HepG2 (cell line): ENCODE data around the gene TSPAN7. TPM values are rescaled to one million over a fixed set of nuclear protein-coding genes. Genes with fewer than 3 reads are reported as not detected.

Source experiments
- ATAC-seq: fragments of 200-7000 bp; cut with Tn5 transposase; 3 replicates; pipeline ENCODE4 v1.9.1; 2020; ENCODE audit warnings: mild to moderate bottlenecking, moderate library complexity
- BruUV-seq: library from RNA; stranded (reverse); fragments of 400-500 nt; replicated peaks from 2 replicates; lab custom pipeline; 2021; lab: Mats Ljungman, UMichigan
- CTCF ChIA-PET: fragments of 300-600 bp; formaldehyde crosslinking; extraction: SDS; loops from one replicate; lab custom pipeline; 2021; ENCODE audit warnings: low total read pairs, inconsistent platforms, low intra/inter-chr PET ratio; lab: Yijun Ruan, JAX
- POLR2A ChIA-PET: fragments of 350-600 bp; sonication (Branson Sonifier 250); formaldehyde crosslinking; loops from one replicate; lab custom pipeline; 2020; ENCODE audit warnings: antibody characterized with exemption, inconsistent platforms; lab: Yijun Ruan, JAX
- DNase-seq: peaks from one replicate; pipeline ENCODE4 v3.0.0-alpha.2; 2015; ENCODE audit warnings: low spot score
- FAIRE-seq: peaks from 3 replicates; lab custom pipeline; 2011; peaks lifted over from hg19 to GRCh38; lab: Jason Lieb, UNC
- H2AFZ ChIP-seq: one replicate; pipeline ENCODE4 v1.6.1; 2011; ENCODE audit warnings: low read length, inconsistent platforms
- H3K27ac ChIP-seq: fragments of 300-600 bp; 3 replicates; pipeline ENCODE4 v1.8.0; 2011; ENCODE audit warnings: mixed run types, mild to moderate bottlenecking, mixed read lengths, low read length, inconsistent platforms; ENCODE audit not compliant: insufficient read depth; ENCODE audit errors: extremely low read length
- H3K27me3 ChIP-seq, 2 experiments: fragments of 200-600 bp in 1 of 2; 2 replicates in 1 of 2; 3 replicates in 1 of 2; pipeline versions ENCODE4 v1.6.0 to v1.8.0; 2011; ENCODE audit warnings: low read length in 2 of 2, mild to moderate bottlenecking in 2 of 2, moderate library complexity in 2 of 2, inconsistent platforms in 1 of 2; ENCODE audit not compliant: insufficient read depth in 2 of 2, control insufficient read depth in 1 of 2
- H3K36me3 ChIP-seq, 2 experiments: fragments of 200-600 bp in 1 of 2; replicated peaks in 1 of 2; 2 replicates in 1 of 2; 3 replicates in 1 of 2; pipeline versions ENCODE4 v1.5.1 to v1.8.0; 2011; ENCODE audit warnings: low read length in 2 of 2, inconsistent platforms in 1 of 2; ENCODE audit not compliant: insufficient read depth in 2 of 2, control insufficient read depth in 1 of 2
- H3K4me1 ChIP-seq: 2 replicates; pipeline ENCODE4 v1.5.1; 2012; ENCODE audit warnings: low read length, inconsistent platforms; ENCODE audit not compliant: insufficient read depth
- H3K4me2 ChIP-seq: 2 replicates; pipeline ENCODE4 v1.6.0; 2011; ENCODE audit warnings: low read depth, low read length, inconsistent platforms
- H3K4me3 ChIP-seq, 3 experiments: fragments of 200-600 bp in 1 of 3; sonication (generic), shearing (Covaris generic) in 1 of 3; replicated peaks in 1 of 3; 2 replicates each; pipeline ENCODE4 v1.5.1; 2011 to 2016; ENCODE audit warnings: low read length in 3 of 3, inconsistent platforms in 2 of 3, low read depth in 2 of 3, mild to moderate bottlenecking in 2 of 3, control low read depth in 1 of 3, mixed read lengths in 1 of 3; ENCODE audit not compliant: insufficient read depth in 1 of 3
- H3K79me2 ChIP-seq: one replicate; pipeline ENCODE4 v1.6.1; 2011; ENCODE audit warnings: low read length, inconsistent platforms; ENCODE audit not compliant: insufficient read depth
- H3K9ac ChIP-seq: 2 replicates; pipeline ENCODE4 v1.6.0; 2011; ENCODE audit warnings: mild to moderate bottlenecking, low read depth, low read length, inconsistent platforms; ENCODE audit not compliant: insufficient read depth
- H3K9me3 ChIP-seq: 2 replicates; pipeline ENCODE4 v1.5.1; 2012; ENCODE audit warnings: mild to moderate bottlenecking, low read length
- H4K20me1 ChIP-seq: 2 replicates; pipeline ENCODE4 v1.6.0; 2011; ENCODE audit warnings: inconsistent platforms, mild to moderate bottlenecking, low read length, moderate library complexity; ENCODE audit not compliant: insufficient read depth
- CHD2 ChIP-seq: IDR thresholded peaks from 2 replicates; pipeline ENCODE4 v1.6.1; 2011; ENCODE audit warnings: low read depth, low read length, improper control_type of control experiment
- GTF3A ChIP-seq: sonication (generic); formaldehyde crosslinking; conservative IDR thresholded peaks from 2 replicates; pipeline ENCODE4 v1.4.0; 2020; ENCODE audit warnings: mild to moderate bottlenecking, missing genetic modification reagents
- HIVEP1 ChIP-seq: sonication (generic); formaldehyde crosslinking; IDR thresholded peaks from 2 replicates; pipeline ENCODE4 v1.4.0; 2020; ENCODE audit warnings: mild to moderate bottlenecking, missing genetic modification reagents
- HOXA7 ChIP-seq: sonication (generic); formaldehyde crosslinking; IDR thresholded peaks from 2 replicates; pipeline ENCODE4 v1.8.1; 2022; ENCODE audit warnings: mild to moderate bottlenecking, missing genetic modification reagents, moderate library complexity
- RFX5 ChIP-seq: IDR thresholded peaks from 2 replicates; pipeline ENCODE4 v1.6.1; 2011; ENCODE audit warnings: low read depth, low read length, improper control_type of control experiment
- SP2 ChIP-seq: sonication (generic); formaldehyde crosslinking; IDR thresholded peaks from 2 replicates; pipeline ENCODE4 v1.5.1; 2020; ENCODE audit warnings: mild to moderate bottlenecking, missing genetic modification reagents
- TEAD3 ChIP-seq: optimal IDR thresholded peaks from 2 replicates; pipeline ENCODE3; 2016; ENCODE audit warnings: borderline replicate concordance
- U2AF1 ChIP-seq: fragments of 200-400 bp; formaldehyde crosslinking; optimal IDR thresholded peaks from 2 replicates; pipeline ENCODE3; 2017; ENCODE audit warnings: mild to moderate bottlenecking, low read depth, low read length
- ZNF256 ChIP-seq: sonication (generic); formaldehyde crosslinking; conservative IDR thresholded peaks from 2 replicates; pipeline ENCODE4 v1.4.0; 2020; ENCODE audit warnings: missing genetic modification reagents
- ZNF484 ChIP-seq: sonication (generic); formaldehyde crosslinking; IDR thresholded peaks from 2 replicates; pipeline ENCODE4 v1.5.1; 2020; ENCODE audit warnings: mild to moderate bottlenecking, low read depth, missing genetic modification reagents, borderline replicate concordance
- WGBS: methylation state at CpG from one replicate; pipeline ENCODE4 v1.1.6; 2017; ENCODE audit warnings: low lambda C conversion rate; 5-methylcytosine and 5-hydroxymethylcytosine counted together
- in situ Hi-C: cut with HindIII; loops from 2 replicates; pipeline ENCODE4 v1.10.0; 2017; ENCODE audit warnings: low pct_unique_long_range_greater_than_20kb; ENCODE audit not compliant: extremely low pct_ligation_motif_present
- intact Hi-C: fragments of 100-400 bp; cut with micrococcal nuclease; formaldehyde crosslinking; loops from one replicate; pipeline ENCODE4 v1.10.0; 2022; ENCODE audit not compliant: unreplicated experiment
- polyA plus RNA-seq, 8 experiments: library from polyadenylated mRNA; depleted of rRNA in 3 of 8; stranded (reverse) in 7 of 8; unstranded in 1 of 8; fragments of >200 nt; fragmentation: Illumina TruSeq in 4 of 8; extraction: Trizol in 4 of 8; gene quantifications; 2 replicates each; pipeline versions ENCODE4 v1.2.1 to v1.2.3, GENCODE V29; 2011 to 2016; ENCODE audit warnings: low read depth in 4 of 8, missing spikeins in 1 of 8, mixed read lengths in 1 of 8; ENCODE audit not compliant: insufficient read depth in 1 of 8
- total RNA-seq, 5 experiments: library from RNA; depleted of rRNA; stranded (reverse); fragments of >200 nt; fragmentation: Illumina TruSeq; extraction: Trizol; gene quantifications; 2 replicates each; pipeline ENCODE4 v1.2.3, GENCODE V29; 2016; ENCODE audit warnings: low read depth in 1 of 5
- TF ChIP-seq, protein P1 (sequence below): sonication (generic); formaldehyde crosslinking; conservative IDR thresholded peaks from 2 replicates; pipeline ENCODE4 v1.4.0; 2020; ENCODE audit warnings: missing genetic modification reagents

The TSPAN7 gene
- total and polyA plus RNA-seq, 2 of the 13 experiments (the other 11 are each of a cell fraction or from before 2014, with no cell fraction given): 21.4 to 47.1 TPM

DNA sequence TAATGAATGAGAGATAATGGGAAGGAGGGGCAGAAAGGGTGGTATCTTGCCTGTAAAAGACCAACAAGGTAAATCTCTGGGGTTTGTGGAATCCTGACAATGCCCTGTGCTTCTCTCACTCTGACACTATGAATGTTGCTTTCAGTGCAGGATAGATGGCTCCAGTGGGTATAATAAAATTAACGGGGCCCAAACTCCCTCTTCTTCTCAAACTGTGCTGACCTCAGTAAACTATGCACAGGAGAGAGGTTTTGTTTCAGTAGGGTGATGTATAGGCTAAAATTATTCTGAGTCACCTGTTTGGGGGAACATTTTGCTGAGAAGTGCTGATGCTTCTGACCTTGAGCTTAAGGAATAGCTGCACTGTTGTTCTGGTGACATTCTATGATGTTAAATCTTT lies 82.6 kb downstream of the TSPAN7 start:
- Histone ChIP-seq H3K9ac (no peak overlapping the region), H3K9me3 (no peaks in the 10 kb centered on the region), H3K4me3 (no peak overlapping the region), H3K4me2 (no peak overlapping the region), H3K36me3 (no peaks in the 10 kb centered on the region), H3K79me2 (no peaks in the 10 kb centered on the region), H3K27ac (no peak overlapping the region), H3K4me1 (peaks cover 42% of the 10 kb centered on the region), H4K20me1 (no peaks in the 10 kb centered on the region), H2AFZ (no peak overlapping the region), H3K27me3 (no peaks in the 10 kb centered on the region)
- ChIA-PET POLR2A (no interaction called here), CTCF (no interaction called here)
- BruUV-seq: no TSS peak
- no peak for DNase-seq
- in situ Hi-C loops (no loop called here), intact Hi-C loops (no loop called here)
- no peak for FAIRE-seq
- ATAC-seq: no peak
- 90% methylated on average over 1 of the region's 1 CpG for whole genome bisulfite sequencing
- TF ChIP-seq U2AF1: no peak
- TF ChIP-seq SP2: no peak
- no peak for TF ChIP-seq ZNF256 (CRISPR knock-in tag)
- TF ChIP-seq CHD2: no peak
- no peak for TF ChIP-seq RFX5
- no peak for TF ChIP-seq TEAD3 (CRISPR knock-in tag)
- TF ChIP-seq, protein P1, sequence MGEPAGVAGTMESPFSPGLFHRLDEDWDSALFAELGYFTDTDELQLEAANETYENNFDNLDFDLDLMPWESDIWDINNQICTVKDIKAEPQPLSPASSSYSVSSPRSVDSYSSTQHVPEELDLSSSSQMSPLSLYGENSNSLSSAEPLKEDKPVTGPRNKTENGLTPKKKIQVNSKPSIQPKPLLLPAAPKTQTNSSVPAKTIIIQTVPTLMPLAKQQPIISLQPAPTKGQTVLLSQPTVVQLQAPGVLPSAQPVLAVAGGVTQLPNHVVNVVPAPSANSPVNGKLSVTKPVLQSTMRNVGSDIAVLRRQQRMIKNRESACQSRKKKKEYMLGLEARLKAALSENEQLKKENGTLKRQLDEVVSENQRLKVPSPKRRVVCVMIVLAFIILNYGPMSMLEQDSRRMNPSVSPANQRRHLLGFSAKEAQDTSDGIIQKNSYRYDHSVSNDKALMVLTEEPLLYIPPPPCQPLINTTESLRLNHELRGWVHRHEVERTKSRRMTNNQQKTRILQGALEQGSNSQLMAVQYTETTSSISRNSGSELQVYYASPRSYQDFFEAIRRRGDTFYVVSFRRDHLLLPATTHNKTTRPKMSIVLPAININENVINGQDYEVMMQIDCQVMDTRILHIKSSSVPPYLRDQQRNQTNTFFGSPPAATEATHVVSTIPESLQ (CRISPR knock-in tag): no peak
- TF ChIP-seq HIVEP1: no peak
- TF ChIP-seq ZNF484 (CRISPR knock-in tag): no peak
- no peak for TF ChIP-seq HOXA7 (CRISPR knock-in tag)
- TF ChIP-seq GTF3A (CRISPR knock-in tag): no peak
